ENCODE measurements around the gene ENOX2.

The ENOX2 gene

GRCh38 chrX:130778773-130779172 is 124.2 kb downstream of the ENOX2 start:
- no peak overlapping the region for H2BK120ac ChIP-seq (ENCODE audit: insufficient read depth, low read length, poor library complexity)
- no peak overlapping the region for H2AFZ ChIP-seq (ENCODE audit: insufficient read depth, low read length, poor library complexity)
- H2BK12ac ChIP-seq (ENCODE audit: low read length), result no peak overlapping the region
- peak in 1 of 2 donors; percentile 52 for DNase-seq
- H3K4me1 ChIP-seq (ENCODE audit: control insufficient read depth in 1 of 2, insufficient read depth in 2 of 2, low read length in 2 of 2), result no peaks in the 10 kb centered on the region
- H3K27me3 ChIP-seq (ENCODE audit: insufficient read depth, low read length), result no peaks in the 10 kb centered on the region
- H4K91ac ChIP-seq (ENCODE audit: low read depth, low read length), result no peak overlapping the region
- H3K4me3 ChIP-seq (ENCODE audit: low read depth, low read length), result no peak overlapping the region
- H2BK5ac ChIP-seq (ENCODE audit: low read depth, low read length, poor library complexity), result no peak overlapping the region
- no peak overlapping the region for H3K4me2 ChIP-seq (ENCODE audit: low read length)
- H3K79me2 ChIP-seq (ENCODE audit: control insufficient read depth, insufficient read depth, low read length, poor library complexity), result no peaks in the 10 kb centered on the region
- H3K23ac ChIP-seq (ENCODE audit: low read length), result no peak overlapping the region
- no peak overlapping the region for H2AK5ac ChIP-seq (ENCODE audit: low read length)
- no peak overlapping the region for H3K9ac ChIP-seq (ENCODE audit: low read length)
- H3K36me3 ChIP-seq (ENCODE audit: control insufficient read depth in 1 of 2, insufficient read depth in 2 of 2, low read length in 2 of 2), result no peaks in the 10 kb centered on the region
- H4K8ac ChIP-seq (ENCODE audit: low read depth, low read length), result no peak overlapping the region
- H3K27ac ChIP-seq (ENCODE audit: low read depth, low read length), result no peak overlapping the region
- H3K18ac ChIP-seq (ENCODE audit: low read length), result no peak overlapping the region
- H3K4ac ChIP-seq (ENCODE audit: low read depth, low read length), result no peak overlapping the region
- H3K9me3 ChIP-seq (ENCODE audit: insufficient read depth, low read depth, low read length), result no peaks in the 10 kb centered on the region
- no peak overlapping the region for H3K14ac ChIP-seq (ENCODE audit: low read length)
- no CpG with 5 or more reads among the region's 3 CpGs for WGBS (ENCODE audit: extremely low coverage, insufficient coverage, insufficient read length)
- no peaks in the 10 kb centered on the region for H3K79me1 ChIP-seq (ENCODE audit: low read length)
- no peak overlapping the region for H4K12ac ChIP-seq (ENCODE audit: low read depth, low read length)

GRCh38 chrX:130775849-130776248 is 127.2 kb downstream of the ENOX2 start:
- Histone ChIP-seq H2BK12ac (ENCODE audit: low read length) (no peak overlapping the region), H3K14ac (ENCODE audit: low read length) (no peak overlapping the region), H3K23ac (ENCODE audit: low read length) (no peak overlapping the region), H3K79me2 (ENCODE audit: control insufficient read depth, insufficient read depth, low read length, poor library complexity) (no peaks in the 10 kb centered on the region), H3K18ac (ENCODE audit: low read length) (no peak overlapping the region), H3K9me3 (ENCODE audit: insufficient read depth, low read depth, low read length) (no peaks in the 10 kb centered on the region), H3K4me2 (ENCODE audit: low read length) (no peak overlapping the region), H2BK5ac (ENCODE audit: low read depth, low read length, poor library complexity) (no peak overlapping the region), H3K27ac (ENCODE audit: low read depth, low read length) (no peak overlapping the region), H3K79me1 (ENCODE audit: low read length) (no peaks in the 10 kb centered on the region), H2AFZ (ENCODE audit: insufficient read depth, low read length, poor library complexity) (no peak overlapping the region), H2BK120ac (ENCODE audit: insufficient read depth, low read length, poor library complexity) (no peak overlapping the region), H3K4me1 (ENCODE audit: control insufficient read depth in 1 of 2, insufficient read depth in 2 of 2, low read length in 2 of 2) (no peaks in the 10 kb centered on the region), H4K8ac (ENCODE audit: low read depth, low read length) (no peak overlapping the region), H3K27me3 (ENCODE audit: insufficient read depth, low read length) (no peaks in the 10 kb centered on the region), H3K4ac (ENCODE audit: low read depth, low read length) (no peak overlapping the region), H3K4me3 (ENCODE audit: low read depth, low read length) (no peak overlapping the region), H3K9ac (ENCODE audit: low read length) (no peak overlapping the region), H4K91ac (ENCODE audit: low read depth, low read length) (no peak overlapping the region), H4K12ac (ENCODE audit: low read depth, low read length) (no peak overlapping the region), H3K36me3 (ENCODE audit: control insufficient read depth in 1 of 2, insufficient read depth in 2 of 2, low read length in 2 of 2) (no peaks in the 10 kb centered on the region), H2AK5ac (ENCODE audit: low read length) (no peak overlapping the region)
- no CpG with 5 or more reads among the region's 1 CpG for WGBS (ENCODE audit: extremely low coverage, insufficient coverage, insufficient read length)
- no peak for DNase-seq

GRCh38 chrX:130772776-130773143 is 130.2 kb downstream of the ENOX2 start:
- Histone ChIP-seq H4K12ac (ENCODE audit: low read depth, low read length) (no peak overlapping the region), H3K4me1 (ENCODE audit: control insufficient read depth in 1 of 2, insufficient read depth in 2 of 2, low read length in 2 of 2) (no peaks in the 10 kb centered on the region), H2BK12ac (ENCODE audit: low read length) (no peak overlapping the region), H2AK5ac (ENCODE audit: low read length) (no peak overlapping the region), H3K9ac (ENCODE audit: low read length) (no peak overlapping the region), H3K27me3 (ENCODE audit: insufficient read depth, low read length) (no peaks in the 10 kb centered on the region), H4K91ac (ENCODE audit: low read depth, low read length) (no peak overlapping the region), H3K9me3 (ENCODE audit: insufficient read depth, low read depth, low read length) (no peaks in the 10 kb centered on the region), H2AFZ (ENCODE audit: insufficient read depth, low read length, poor library complexity) (no peak overlapping the region), H3K27ac (ENCODE audit: low read depth, low read length) (no peak overlapping the region), H3K14ac (ENCODE audit: low read length) (no peak overlapping the region), H3K36me3 (ENCODE audit: control insufficient read depth in 1 of 2, insufficient read depth in 2 of 2, low read length in 2 of 2) (no peaks in the 10 kb centered on the region), H3K4me2 (ENCODE audit: low read length) (no peak overlapping the region), H3K23ac (ENCODE audit: low read length) (no peak overlapping the region), H2BK5ac (ENCODE audit: low read depth, low read length, poor library complexity) (no peak overlapping the region), H4K8ac (ENCODE audit: low read depth, low read length) (no peak overlapping the region), H3K4ac (ENCODE audit: low read depth, low read length) (no peak overlapping the region), H3K79me2 (ENCODE audit: control insufficient read depth, insufficient read depth, low read length, poor library complexity) (no peaks in the 10 kb centered on the region), H3K79me1 (ENCODE audit: low read length) (no peaks in the 10 kb centered on the region), H2BK120ac (ENCODE audit: insufficient read depth, low read length, poor library complexity) (no peak overlapping the region), H3K18ac (ENCODE audit: low read length) (no peak overlapping the region), H3K4me3 (ENCODE audit: low read depth, low read length) (no peak overlapping the region)
- no CpG with 5 or more reads among the region's 4 CpGs for WGBS (ENCODE audit: extremely low coverage, insufficient coverage, insufficient read length)
- DNase-seq, result no peak

GRCh38 chrX:130772105-130772775 is 130.8 kb downstream of the ENOX2 start:
- no peak overlapping the region for H3K4ac ChIP-seq (ENCODE audit: low read depth, low read length)
- H2AK5ac ChIP-seq (ENCODE audit: low read length), result no peak overlapping the region
- H2AFZ ChIP-seq (ENCODE audit: insufficient read depth, low read length, poor library complexity), result no peak overlapping the region
- H3K9ac ChIP-seq (ENCODE audit: low read length), result no peak overlapping the region
- H4K12ac ChIP-seq (ENCODE audit: low read depth, low read length), result no peak overlapping the region
- H2BK12ac ChIP-seq (ENCODE audit: low read length), result no peak overlapping the region
- H3K79me1 ChIP-seq (ENCODE audit: low read length), result no peaks in the 10 kb centered on the region
- no peak overlapping the region for H3K23ac ChIP-seq (ENCODE audit: low read length)
- peak; percentile 18 to 58 for DNase-seq
- no peak overlapping the region for H3K18ac ChIP-seq (ENCODE audit: low read length)
- H3K9me3 ChIP-seq (ENCODE audit: insufficient read depth, low read depth, low read length), result no peaks in the 10 kb centered on the region
- H3K27me3 ChIP-seq (ENCODE audit: insufficient read depth, low read length), result no peaks in the 10 kb centered on the region
- no peak overlapping the region for H2BK5ac ChIP-seq (ENCODE audit: low read depth, low read length, poor library complexity)
- no peak overlapping the region for H3K4me3 ChIP-seq (ENCODE audit: low read depth, low read length)
- WGBS (ENCODE audit: extremely low coverage, insufficient coverage, insufficient read length), result no CpG with 5 or more reads among the region's 4 CpGs
- H3K4me2 ChIP-seq (ENCODE audit: low read length), result no peak overlapping the region
- no peaks in the 10 kb centered on the region for H3K79me2 ChIP-seq (ENCODE audit: control insufficient read depth, insufficient read depth, low read length, poor library complexity)
- no peak overlapping the region for H4K91ac ChIP-seq (ENCODE audit: low read depth, low read length)
- H3K27ac ChIP-seq (ENCODE audit: low read depth, low read length), result no peak overlapping the region
- H4K8ac ChIP-seq (ENCODE audit: low read depth, low read length), result no peak overlapping the region
- H3K36me3 ChIP-seq (ENCODE audit: control insufficient read depth in 1 of 2, insufficient read depth in 2 of 2, low read length in 2 of 2), result no peaks in the 10 kb centered on the region
- H3K4me1 ChIP-seq (ENCODE audit: control insufficient read depth in 1 of 2, insufficient read depth in 2 of 2, low read length in 2 of 2), result no peaks in the 10 kb centered on the region
- no peak overlapping the region for H3K14ac ChIP-seq (ENCODE audit: low read length)
- H2BK120ac ChIP-seq (ENCODE audit: insufficient read depth, low read length, poor library complexity), result no peak overlapping the region

All from trophoblast cell (in vitro differentiated cells and primary cell).